Nephron progenitor cell (in vitro differentiated cells): ENCODE measurements around the gene FASTKD1.

Experiments
- DNase-seq: peaks from one replicate; pipeline ENCODE4 v3.0.0; 2021
- H3K27ac Mint-ChIP-seq: 2 replicates; pipeline ENCODE4 v1.8.0; 2021; ENCODE audit warnings: mild to moderate bottlenecking, moderate library complexity, mixed read lengths
- H3K27me3 Mint-ChIP-seq: 2 replicates; pipeline ENCODE4 v1.8.0; 2021; ENCODE audit warnings: mild to moderate bottlenecking, low read depth, mixed read lengths; ENCODE audit not compliant: poor library complexity
- H3K36me3 Mint-ChIP-seq: 2 replicates; pipeline ENCODE4 v1.8.0; 2021; ENCODE audit warnings: low read depth, mixed read lengths
- H3K4me1 Mint-ChIP-seq: 2 replicates; pipeline ENCODE4 v1.8.0; 2021; ENCODE audit warnings: mixed read lengths
- H3K4me3 Mint-ChIP-seq: 2 replicates; pipeline ENCODE4 v1.8.0; 2021; ENCODE audit warnings: mild to moderate bottlenecking, moderate library complexity, mixed read lengths
- H3K9me3 Mint-ChIP-seq: 2 replicates; pipeline ENCODE4 v1.8.0; 2021; ENCODE audit warnings: mild to moderate bottlenecking, moderate library complexity, mixed read lengths
- TF ChIP-seq, protein P1 (sequence below): fragments of 200-600 bp; sonication (generic); IDR thresholded peaks from 2 replicates; pipeline ENCODE4 v1.5.0; 2021; ENCODE audit warnings: antibody characterized with exemption

FASTKD1 gene

GRCh38 chr2:169493360-169493759 lies 80.3 kb downstream of the FASTKD1 start:
- TF ChIP-seq, protein P1, sequence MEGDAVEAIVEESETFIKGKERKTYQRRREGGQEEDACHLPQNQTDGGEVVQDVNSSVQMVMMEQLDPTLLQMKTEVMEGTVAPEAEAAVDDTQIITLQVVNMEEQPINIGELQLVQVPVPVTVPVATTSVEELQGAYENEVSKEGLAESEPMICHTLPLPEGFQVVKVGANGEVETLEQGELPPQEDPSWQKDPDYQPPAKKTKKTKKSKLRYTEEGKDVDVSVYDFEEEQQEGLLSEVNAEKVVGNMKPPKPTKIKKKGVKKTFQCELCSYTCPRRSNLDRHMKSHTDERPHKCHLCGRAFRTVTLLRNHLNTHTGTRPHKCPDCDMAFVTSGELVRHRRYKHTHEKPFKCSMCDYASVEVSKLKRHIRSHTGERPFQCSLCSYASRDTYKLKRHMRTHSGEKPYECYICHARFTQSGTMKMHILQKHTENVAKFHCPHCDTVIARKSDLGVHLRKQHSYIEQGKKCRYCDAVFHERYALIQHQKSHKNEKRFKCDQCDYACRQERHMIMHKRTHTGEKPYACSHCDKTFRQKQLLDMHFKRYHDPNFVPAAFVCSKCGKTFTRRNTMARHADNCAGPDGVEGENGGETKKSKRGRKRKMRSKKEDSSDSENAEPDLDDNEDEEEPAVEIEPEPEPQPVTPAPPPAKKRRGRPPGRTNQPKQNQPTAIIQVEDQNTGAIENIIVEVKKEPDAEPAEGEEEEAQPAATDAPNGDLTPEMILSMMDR, result no peak
- Mint-ChIP-seq H3K27ac (no peak overlapping the region), H3K4me3 (no peak overlapping the region), H3K36me3 (peaks cover 36% of the 10 kb centered on the region), H3K4me1 (no peaks in the 10 kb centered on the region), H3K9me3 (peaks cover 4% of the 10 kb centered on the region), H3K27me3 (no peaks in the 10 kb centered on the region)
- no peak for DNase-seq

GRCh38 chr2:169491378-169491777 lies 82.3 kb downstream of the FASTKD1 start:
- H3K36me3 Mint-ChIP-seq, result peaks cover 38% of the 10 kb centered on the region
- TF ChIP-seq, protein P1, result no peak
- no peaks in the 10 kb centered on the region for H3K27me3 Mint-ChIP-seq
- H3K27ac Mint-ChIP-seq, result no peak overlapping the region
- H3K4me3 Mint-ChIP-seq, result no peak overlapping the region
- H3K4me1 Mint-ChIP-seq, result no peaks in the 10 kb centered on the region
- no peak for DNase-seq
- H3K9me3 Mint-ChIP-seq, result peaks cover 4% of the 10 kb centered on the region

DNA sequence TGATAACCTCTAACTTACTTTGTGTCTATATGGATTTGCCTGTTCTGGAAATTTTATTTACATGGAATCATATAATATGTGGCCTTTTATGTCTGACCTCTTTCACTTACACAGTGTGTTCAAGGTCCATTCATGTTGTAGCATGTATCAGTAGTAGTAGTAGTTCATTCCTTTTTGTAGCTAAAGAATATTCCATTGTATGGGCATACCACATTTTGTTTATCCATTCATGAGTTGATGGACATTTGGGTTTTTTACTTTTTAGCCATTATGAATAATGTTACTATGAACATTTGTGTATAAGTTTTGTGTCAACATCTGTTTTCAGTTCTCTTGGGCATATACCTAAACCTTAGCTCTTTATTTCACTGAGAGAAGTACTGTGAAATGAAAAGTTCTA lies 82.8 kb downstream of the FASTKD1 start:
- H3K4me3 Mint-ChIP-seq, result no peak overlapping the region
- DNase-seq, result no peak
- peaks cover 34% of the 10 kb centered on the region for H3K36me3 Mint-ChIP-seq
- no peaks in the 10 kb centered on the region for H3K27me3 Mint-ChIP-seq
- H3K27ac Mint-ChIP-seq, result no peak overlapping the region
- H3K9me3 Mint-ChIP-seq, result peaks cover 4% of the 10 kb centered on the region
- TF ChIP-seq, protein P1, result no peak
- H3K4me1 Mint-ChIP-seq, result peaks cover 2% of the 10 kb centered on the region

GRCh38 chr2:169486487-169486886 lies 87.2 kb downstream of the FASTKD1 start:
- TF ChIP-seq, protein P1, result no peak
- DNase-seq, result no peak
- H3K36me3 Mint-ChIP-seq, result peaks cover 39% of the 10 kb centered on the region
- peaks cover 4% of the 10 kb centered on the region for H3K9me3 Mint-ChIP-seq
- H3K27me3 Mint-ChIP-seq, result no peaks in the 10 kb centered on the region
- no peak overlapping the region for H3K27ac Mint-ChIP-seq
- H3K4me3 Mint-ChIP-seq, result no peak overlapping the region
- H3K4me1 Mint-ChIP-seq, result peaks cover 8% of the 10 kb centered on the region

GRCh38 chr2:169485650-169486138 lies 88.0 kb downstream of the FASTKD1 start:
- H3K4me1 Mint-ChIP-seq, result peaks cover 8% of the 10 kb centered on the region
- DNase-seq, result no peak
- TF ChIP-seq, protein P1, result no peak
- H3K27ac Mint-ChIP-seq, result no peak overlapping the region
- H3K27me3 Mint-ChIP-seq, result no peaks in the 10 kb centered on the region
- no peak overlapping the region for H3K4me3 Mint-ChIP-seq
- H3K9me3 Mint-ChIP-seq, result peaks cover 2% of the 10 kb centered on the region
- H3K36me3 Mint-ChIP-seq, result peaks cover 31% of the 10 kb centered on the region

DNA sequence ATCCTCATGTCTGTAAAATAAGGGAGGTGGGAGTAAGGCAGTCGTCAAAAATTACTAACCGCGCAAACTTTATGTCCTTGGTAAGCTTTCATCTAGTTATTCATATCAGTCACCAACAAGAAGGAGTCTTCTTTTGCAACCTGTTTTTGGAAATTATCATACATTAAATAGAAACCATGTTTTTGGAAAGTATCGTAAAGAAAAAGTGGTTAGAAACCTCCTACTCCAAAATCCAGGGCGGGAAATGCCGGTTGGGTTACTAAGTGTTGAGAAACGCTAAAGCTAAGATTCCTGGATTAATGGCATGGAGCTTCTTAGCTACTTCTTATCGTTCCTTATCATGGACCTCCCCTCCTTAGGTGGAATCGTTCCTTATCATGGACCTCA lies 93.6 kb downstream of the FASTKD1 start:
- no peak for DNase-seq
- TF ChIP-seq, protein P1, result no peak
- Mint-ChIP-seq H3K4me1 (peaks cover 8% of the 10 kb centered on the region), H3K36me3 (peaks cover 7% of the 10 kb centered on the region), H3K4me3 (peak overlapping the region; percentile 92), H3K9me3 (no peaks in the 10 kb centered on the region), H3K27ac (no peak overlapping the region), H3K27me3 (peaks cover 17% of the 10 kb centered on the region)
